ENCODE results near the gene SUFU.
"Not testable (repeated sequence)": the region's sequence is repeated elsewhere in the genome, so short reads cannot be mapped to it uniquely, and the experiment has no call there.

The SUFU gene

DNA sequence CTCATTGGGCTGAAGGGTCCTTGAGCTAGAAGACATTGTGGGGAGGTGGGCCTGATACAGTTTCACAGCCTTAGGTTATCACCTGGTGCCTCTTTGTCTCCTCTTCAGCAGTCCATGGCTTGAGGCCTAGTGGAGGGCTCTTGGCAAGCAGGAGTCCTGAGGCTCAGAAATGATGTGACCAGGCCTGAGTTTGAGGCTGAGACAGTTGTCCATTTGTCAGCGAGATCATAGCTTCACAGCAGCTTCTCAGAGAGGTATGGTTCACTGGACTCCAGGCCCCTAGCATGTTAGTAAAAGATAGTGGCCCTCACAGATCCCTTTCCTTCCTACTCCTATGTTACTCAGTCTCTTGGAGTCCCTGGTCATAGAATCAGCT lies 19.1 kb downstream of the SUFU start:
- Histone ChIP-seq H3K36me3 (ENCODE audit: control insufficient read depth, insufficient read depth, low read length) (no peaks in the 10 kb centered on the region), H3K4me3 (ENCODE audit: low read depth, low read length) (no peak overlapping the region), H3K27me3 (ENCODE audit: control insufficient read depth, insufficient read depth, low read length) (no peaks in the 10 kb centered on the region), H3K27ac (no peak overlapping the region), H3K4me2 (ENCODE audit: low read length) (no peak overlapping the region), H3K9me3 (ENCODE audit: control insufficient read depth, low read length) (no peaks in the 10 kb centered on the region), H3K9ac (no peak overlapping the region), H2AFZ (no peak overlapping the region), H3K79me2 (peaks cover 66% of the 10 kb centered on the region), H3K4me1 (no peaks in the 10 kb centered on the region)
- TF ChIP-seq, protein P1, sequence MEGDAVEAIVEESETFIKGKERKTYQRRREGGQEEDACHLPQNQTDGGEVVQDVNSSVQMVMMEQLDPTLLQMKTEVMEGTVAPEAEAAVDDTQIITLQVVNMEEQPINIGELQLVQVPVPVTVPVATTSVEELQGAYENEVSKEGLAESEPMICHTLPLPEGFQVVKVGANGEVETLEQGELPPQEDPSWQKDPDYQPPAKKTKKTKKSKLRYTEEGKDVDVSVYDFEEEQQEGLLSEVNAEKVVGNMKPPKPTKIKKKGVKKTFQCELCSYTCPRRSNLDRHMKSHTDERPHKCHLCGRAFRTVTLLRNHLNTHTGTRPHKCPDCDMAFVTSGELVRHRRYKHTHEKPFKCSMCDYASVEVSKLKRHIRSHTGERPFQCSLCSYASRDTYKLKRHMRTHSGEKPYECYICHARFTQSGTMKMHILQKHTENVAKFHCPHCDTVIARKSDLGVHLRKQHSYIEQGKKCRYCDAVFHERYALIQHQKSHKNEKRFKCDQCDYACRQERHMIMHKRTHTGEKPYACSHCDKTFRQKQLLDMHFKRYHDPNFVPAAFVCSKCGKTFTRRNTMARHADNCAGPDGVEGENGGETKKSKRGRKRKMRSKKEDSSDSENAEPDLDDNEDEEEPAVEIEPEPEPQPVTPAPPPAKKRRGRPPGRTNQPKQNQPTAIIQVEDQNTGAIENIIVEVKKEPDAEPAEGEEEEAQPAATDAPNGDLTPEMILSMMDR (IDR thresholded peaks at IDR 0.05): no peak

DNA sequence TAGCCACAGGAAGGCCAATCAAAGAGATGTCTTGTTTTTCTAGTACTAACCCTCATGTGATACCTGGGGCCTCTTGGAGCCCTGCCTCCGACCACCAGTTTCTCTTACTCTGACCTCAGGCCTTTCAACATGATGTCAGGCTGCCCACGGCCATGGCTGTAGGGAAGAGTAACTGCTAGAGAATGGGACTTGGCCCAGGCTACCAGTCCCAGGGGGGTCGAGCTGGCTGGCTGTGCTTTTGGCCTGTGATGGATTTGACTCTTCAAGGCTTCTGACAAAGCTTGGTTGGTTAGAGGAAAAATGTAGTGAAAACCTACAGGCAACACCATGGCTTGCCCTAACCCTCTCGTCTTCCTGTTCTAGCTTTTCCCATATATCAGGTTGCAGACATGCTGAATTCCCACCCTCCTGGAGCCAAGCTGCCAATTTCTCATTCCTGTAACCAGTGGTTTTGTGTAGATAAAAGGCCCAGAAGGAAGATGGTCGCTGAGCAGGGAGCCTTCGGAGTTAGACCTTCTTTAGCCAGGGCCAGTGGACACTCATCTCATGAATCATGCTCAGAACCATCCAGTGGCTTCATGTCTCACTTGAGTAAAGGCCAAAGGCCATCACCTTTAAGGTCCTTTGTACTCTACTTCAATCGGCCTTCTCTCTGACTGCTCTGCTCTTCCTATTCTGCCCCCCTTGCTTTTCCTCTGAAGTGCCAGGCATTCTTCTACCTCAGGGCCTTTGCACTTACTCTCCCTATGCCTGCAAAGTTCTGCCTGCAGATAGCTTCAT lies 19.7 kb downstream of the SUFU start:
- H3K4me3 ChIP-seq (ENCODE audit: low read depth, low read length): no peak overlapping the region
- TF ChIP-seq, protein P1 (IDR thresholded peaks at IDR 0.05): no peak
- H3K27me3 ChIP-seq (ENCODE audit: control insufficient read depth, insufficient read depth, low read length): no peaks in the 10 kb centered on the region
- no peak overlapping the region for H3K9ac ChIP-seq
- no peak overlapping the region for H3K4me2 ChIP-seq (ENCODE audit: low read length)
- no peaks in the 10 kb centered on the region for H3K9me3 ChIP-seq (ENCODE audit: control insufficient read depth, low read length)
- no peak overlapping the region for H2AFZ ChIP-seq
- H3K36me3 ChIP-seq (ENCODE audit: control insufficient read depth, insufficient read depth, low read length): no peaks in the 10 kb centered on the region
- no peak overlapping the region for H3K27ac ChIP-seq
- H3K4me1 ChIP-seq: no peaks in the 10 kb centered on the region
- peaks cover 68% of the 10 kb centered on the region for H3K79me2 ChIP-seq

DNA sequence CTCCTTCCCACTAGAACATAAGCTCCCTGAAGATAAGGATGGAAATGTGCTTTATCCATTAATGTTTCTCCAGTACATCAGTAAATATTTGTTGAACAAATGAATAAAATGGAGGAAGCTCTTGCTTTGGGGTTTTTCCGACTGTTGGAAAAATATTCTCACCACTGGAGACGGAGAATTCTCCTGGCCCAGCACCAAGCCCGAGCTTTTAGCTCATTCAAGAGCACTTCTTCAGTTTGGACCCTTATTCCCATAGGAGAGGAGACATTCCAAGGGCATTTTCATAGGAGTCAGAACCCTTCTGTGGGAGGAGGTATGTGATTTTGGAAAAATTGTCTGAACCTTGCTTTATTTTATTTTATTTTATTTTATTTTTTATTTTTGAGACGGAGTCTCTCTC lies 21.0 kb downstream of the SUFU start:
- Histone ChIP-seq H3K4me1 (no peaks in the 10 kb centered on the region), H2AFZ (no peak overlapping the region), H3K36me3 (ENCODE audit: control insufficient read depth, insufficient read depth, low read length) (no peaks in the 10 kb centered on the region), H3K4me2 (ENCODE audit: low read length) (no peak overlapping the region), H3K4me3 (ENCODE audit: low read depth, low read length) (no peak overlapping the region), H3K9me3 (ENCODE audit: control insufficient read depth, low read length) (no peaks in the 10 kb centered on the region), H3K79me2 (peaks cover 64% of the 10 kb centered on the region), H3K27me3 (ENCODE audit: control insufficient read depth, insufficient read depth, low read length) (no peaks in the 10 kb centered on the region), H3K9ac (no peak overlapping the region), H3K27ac (no peak overlapping the region)
- TF ChIP-seq, protein P1 (IDR thresholded peaks at IDR 0.05): no peak

DNA sequence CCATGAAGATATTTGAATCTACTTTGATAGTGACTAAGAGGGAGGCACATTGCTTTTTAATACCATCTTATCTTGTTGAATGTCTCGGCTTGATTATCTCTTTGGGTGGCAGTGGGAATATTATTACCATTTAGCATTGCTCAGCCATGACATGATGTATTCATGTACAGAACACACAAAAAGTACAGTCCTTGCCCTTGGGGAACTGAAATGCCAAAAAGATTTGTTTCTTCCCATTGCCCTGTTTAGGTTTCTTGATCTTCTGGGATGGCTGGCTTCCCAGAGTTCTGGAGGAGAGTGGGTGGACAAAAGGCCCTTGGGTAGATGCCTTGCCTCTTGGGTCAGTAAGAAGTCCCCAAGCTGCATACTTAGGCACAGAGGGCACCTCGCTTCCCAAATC lies 23.8 kb downstream of the SUFU start:
- no peak overlapping the region for H3K4me2 ChIP-seq (ENCODE audit: low read length)
- no peak overlapping the region for H3K4me3 ChIP-seq (ENCODE audit: low read depth, low read length)
- no peaks in the 10 kb centered on the region for H3K4me1 ChIP-seq
- TF ChIP-seq, protein P1 (IDR thresholded peaks at IDR 0.05): no peak
- no peaks in the 10 kb centered on the region for H3K27me3 ChIP-seq (ENCODE audit: control insufficient read depth, insufficient read depth, low read length)
- H3K27ac ChIP-seq: no peak overlapping the region
- H3K9me3 ChIP-seq (ENCODE audit: control insufficient read depth, low read length): no peaks in the 10 kb centered on the region
- no peak overlapping the region for H3K9ac ChIP-seq
- no peaks in the 10 kb centered on the region for H3K36me3 ChIP-seq (ENCODE audit: control insufficient read depth, insufficient read depth, low read length)
- no peak overlapping the region for H2AFZ ChIP-seq
- peaks cover 54% of the 10 kb centered on the region for H3K79me2 ChIP-seq

DNA sequence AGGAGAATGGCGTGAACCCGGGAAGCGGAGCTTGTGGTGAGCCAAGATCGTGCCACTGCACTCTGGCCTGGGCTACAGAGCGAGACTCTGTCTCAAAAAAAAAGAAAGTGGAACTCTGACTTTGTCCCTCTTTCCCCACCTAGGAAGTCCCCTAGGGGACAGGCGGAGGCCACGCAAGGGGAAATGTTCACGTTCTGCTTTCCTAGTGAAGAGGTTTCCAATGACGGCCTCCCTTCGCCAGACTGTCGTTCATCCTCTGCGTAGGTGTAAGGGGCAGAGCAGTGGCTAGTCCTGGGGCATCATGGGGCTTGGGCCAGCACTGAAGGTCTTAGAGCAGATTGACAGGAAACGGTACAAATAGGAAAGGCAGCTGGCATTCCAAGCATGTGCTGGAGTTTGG lies 30.6 kb downstream of the SUFU start:
- Histone ChIP-seq H3K9me3 (ENCODE audit: control insufficient read depth, low read length) (no peaks in the 10 kb centered on the region), H3K4me2 (ENCODE audit: low read length) (no peak overlapping the region), H3K36me3 (ENCODE audit: control insufficient read depth, insufficient read depth, low read length) (no peaks in the 10 kb centered on the region), H3K9ac (no peak overlapping the region), H3K4me1 (no peaks in the 10 kb centered on the region), H3K27me3 (ENCODE audit: control insufficient read depth, insufficient read depth, low read length) (no peaks in the 10 kb centered on the region), H3K79me2 (peaks cover 24% of the 10 kb centered on the region), H3K4me3 (ENCODE audit: low read depth, low read length) (no peak overlapping the region), H2AFZ (no peak overlapping the region), H3K27ac (no peak overlapping the region)
- TF ChIP-seq, protein P1 (IDR thresholded peaks at IDR 0.05): no peak

DNA sequence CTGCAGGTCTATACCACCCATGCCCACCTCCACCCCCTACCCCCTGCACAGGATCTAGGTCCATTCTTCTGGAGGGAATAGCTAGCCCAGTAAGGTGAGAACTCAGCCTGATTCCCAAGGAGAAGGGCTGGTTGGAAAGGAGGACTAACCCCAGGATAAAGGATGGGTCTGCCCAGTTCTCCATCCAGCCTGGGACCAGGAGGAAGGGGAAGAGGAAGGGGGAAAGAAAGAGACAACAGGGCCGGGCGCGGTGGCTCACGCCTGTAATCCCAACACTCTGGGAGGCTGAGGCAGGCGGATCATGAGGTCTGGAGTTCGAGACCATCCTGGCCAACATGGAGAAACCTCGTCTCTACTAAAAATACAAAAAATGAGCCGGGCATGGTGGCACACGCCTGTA lies 31.2 kb downstream of the SUFU start:
- not testable (repeated sequence) for H3K27ac ChIP-seq; H3K4me2 ChIP-seq (ENCODE audit: low read length); H3K9ac ChIP-seq; H3K36me3 ChIP-seq (ENCODE audit: control insufficient read depth, insufficient read depth, low read length); H3K4me3 ChIP-seq (ENCODE audit: low read depth, low read length); H2AFZ ChIP-seq; H3K4me1 ChIP-seq; H3K27me3 ChIP-seq (ENCODE audit: control insufficient read depth, insufficient read depth, low read length); H3K9me3 ChIP-seq (ENCODE audit: control insufficient read depth, low read length)
- H3K79me2 ChIP-seq: peaks cover 19% of the 10 kb centered on the region
